Activated CD4-positive, alpha-beta T cell treated with anti-CD3 and anti-CD28 coated beads, Interleukin-2, amount 50 U/mL, for 48 hours (primary cell): ENCODE data around the gene ADAMTS20.
"Not testable (repeated sequence)": the region's sequence is repeated elsewhere in the genome, so short reads cannot be mapped to it uniquely, and the experiment has no call there.

Source experiments
- DNase-seq, 2 experiments: peaks; one replicate each; pipeline ENCODE4 v3.0.0-alpha.2; 2020

ADAMTS20 gene, protein sequence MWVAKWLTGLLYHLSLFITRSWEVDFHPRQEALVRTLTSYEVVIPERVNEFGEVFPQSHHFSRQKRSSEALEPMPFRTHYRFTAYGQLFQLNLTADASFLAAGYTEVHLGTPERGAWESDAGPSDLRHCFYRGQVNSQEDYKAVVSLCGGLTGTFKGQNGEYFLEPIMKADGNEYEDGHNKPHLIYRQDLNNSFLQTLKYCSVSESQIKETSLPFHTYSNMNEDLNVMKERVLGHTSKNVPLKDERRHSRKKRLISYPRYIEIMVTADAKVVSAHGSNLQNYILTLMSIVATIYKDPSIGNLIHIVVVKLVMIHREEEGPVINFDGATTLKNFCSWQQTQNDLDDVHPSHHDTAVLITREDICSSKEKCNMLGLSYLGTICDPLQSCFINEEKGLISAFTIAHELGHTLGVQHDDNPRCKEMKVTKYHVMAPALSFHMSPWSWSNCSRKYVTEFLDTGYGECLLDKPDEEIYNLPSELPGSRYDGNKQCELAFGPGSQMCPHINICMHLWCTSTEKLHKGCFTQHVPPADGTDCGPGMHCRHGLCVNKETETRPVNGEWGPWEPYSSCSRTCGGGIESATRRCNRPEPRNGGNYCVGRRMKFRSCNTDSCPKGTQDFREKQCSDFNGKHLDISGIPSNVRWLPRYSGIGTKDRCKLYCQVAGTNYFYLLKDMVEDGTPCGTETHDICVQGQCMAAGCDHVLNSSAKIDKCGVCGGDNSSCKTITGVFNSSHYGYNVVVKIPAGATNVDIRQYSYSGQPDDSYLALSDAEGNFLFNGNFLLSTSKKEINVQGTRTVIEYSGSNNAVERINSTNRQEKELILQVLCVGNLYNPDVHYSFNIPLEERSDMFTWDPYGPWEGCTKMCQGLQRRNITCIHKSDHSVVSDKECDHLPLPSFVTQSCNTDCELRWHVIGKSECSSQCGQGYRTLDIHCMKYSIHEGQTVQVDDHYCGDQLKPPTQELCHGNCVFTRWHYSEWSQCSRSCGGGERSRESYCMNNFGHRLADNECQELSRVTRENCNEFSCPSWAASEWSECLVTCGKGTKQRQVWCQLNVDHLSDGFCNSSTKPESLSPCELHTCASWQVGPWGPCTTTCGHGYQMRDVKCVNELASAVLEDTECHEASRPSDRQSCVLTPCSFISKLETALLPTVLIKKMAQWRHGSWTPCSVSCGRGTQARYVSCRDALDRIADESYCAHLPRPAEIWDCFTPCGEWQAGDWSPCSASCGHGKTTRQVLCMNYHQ (N-terminal part only)

DNA sequence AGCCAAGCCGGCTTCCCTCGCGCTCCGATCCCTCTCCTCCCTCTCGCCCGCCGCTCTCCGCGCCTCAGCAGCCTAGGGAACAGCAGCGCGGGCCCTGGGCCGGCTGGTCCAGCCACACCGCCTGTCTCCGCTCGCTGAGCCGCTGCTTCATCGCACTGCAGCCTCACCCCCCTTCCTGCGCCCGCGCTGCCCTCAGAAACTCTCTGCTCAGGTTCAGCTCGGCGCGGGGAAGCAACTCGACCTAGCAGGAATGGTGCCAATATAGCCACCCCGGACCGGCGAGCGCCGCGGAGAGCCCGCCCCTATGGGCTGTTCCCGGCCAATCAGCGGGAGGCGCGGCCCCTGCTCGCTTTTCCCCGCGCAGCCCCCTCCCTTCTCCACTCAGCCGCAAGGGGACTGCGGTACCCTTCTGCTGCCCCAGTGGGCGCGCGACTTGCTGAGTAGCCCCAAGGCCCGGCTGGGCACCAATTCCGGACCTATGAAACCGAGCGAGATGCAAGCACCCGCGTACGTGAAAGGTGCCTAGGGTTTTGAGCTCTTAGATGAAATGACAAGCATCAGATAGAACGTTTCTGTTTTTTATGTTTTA, at the start of gene ADAMTS20:
TSS of gene ADAMTS20 (minus strand) at position 233 of the 589 bp plus-strand sequence. CDS start 282 bp downstream, outside the sequence.
- DNase-seq: no peak

DNA sequence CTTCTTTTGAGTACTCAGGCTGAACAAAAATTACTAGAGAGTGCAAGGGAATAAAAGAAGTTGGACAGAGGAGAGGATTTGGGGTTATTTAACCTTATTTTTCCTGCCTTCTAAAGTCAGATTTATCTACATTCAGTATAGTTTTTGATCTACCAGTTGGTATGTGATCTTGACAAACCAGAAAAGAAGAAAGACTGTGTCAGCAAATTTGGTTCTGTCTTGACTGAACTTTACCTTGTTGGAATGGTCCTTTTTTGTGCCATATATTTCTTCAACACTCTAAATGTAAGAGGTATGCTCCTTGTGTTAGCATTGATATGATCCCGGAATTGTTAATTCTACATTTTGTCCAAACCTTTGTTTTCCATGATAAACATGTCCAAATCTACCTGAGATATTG, 47.7 kb upstream of the ADAMTS20 start:
- no peak for DNase-seq

DNA sequence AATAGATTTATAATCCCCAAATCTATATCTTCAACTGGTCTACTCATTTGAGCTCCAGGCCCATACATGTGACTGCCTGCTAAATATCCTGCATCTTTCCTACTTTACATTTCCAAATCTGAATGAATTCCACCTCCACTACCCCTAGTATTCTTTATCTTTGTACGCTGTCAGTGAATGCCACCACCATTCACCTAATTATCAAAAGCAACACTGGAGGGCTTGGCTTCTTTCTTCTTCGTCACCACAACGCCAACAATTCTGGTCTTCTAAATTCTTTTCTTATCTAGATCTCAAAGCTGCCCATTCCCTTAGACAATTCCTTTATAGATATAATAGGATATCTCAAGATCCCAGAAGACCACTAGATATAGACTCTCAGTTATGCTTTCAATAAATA, 47.1 kb upstream of the ADAMTS20 start:
- DNase-seq: no peak

DNA sequence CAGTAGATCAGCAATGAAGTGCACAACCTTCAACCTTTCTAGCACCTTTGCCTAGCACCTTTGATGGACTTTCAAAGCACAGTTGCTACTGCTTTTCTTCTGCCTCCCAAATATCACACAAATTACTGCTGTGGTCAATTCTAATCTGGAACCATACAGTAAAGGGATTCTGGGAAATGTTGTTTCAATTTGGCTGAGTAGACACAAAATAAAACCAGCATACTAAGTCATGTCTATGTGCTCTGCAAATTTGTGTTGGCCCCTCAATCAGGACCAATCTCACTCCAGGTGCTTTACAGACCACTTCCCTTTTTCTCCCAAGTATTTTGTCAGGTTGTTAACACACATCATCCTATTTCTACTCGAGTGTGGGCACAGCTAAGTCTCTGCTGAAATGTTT, 38.3 kb upstream of the ADAMTS20 start:
- no peak for DNase-seq

DNA sequence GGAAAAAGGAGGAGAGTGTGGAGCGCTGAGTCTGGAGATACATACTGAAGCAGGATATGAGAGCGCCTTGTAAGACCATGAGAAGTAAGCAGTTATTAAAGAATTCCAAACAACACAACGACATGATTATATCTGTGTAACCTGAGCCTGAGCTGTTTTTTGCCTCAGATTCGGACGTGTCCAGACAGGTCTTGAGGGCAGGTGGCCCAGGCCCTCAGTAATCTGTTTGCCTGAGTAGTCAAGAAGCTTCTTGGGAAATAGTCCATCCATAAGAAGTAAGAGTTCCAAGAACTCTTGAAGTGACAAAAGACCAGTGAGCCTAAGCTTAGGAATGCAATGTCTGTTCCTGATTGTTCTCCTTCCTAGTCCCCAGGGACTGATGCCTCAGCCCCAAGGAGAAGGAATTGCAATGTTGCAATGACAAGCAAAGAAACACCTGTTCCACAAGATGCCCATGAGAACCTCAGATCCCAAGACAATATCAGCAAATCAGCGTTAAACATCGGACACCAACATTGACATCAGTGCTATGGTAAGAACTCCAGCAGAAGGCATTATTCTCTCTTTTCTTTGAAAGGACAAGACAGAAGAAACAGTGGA, 34.7 kb upstream of the ADAMTS20 start:
- no peak for DNase-seq

DNA sequence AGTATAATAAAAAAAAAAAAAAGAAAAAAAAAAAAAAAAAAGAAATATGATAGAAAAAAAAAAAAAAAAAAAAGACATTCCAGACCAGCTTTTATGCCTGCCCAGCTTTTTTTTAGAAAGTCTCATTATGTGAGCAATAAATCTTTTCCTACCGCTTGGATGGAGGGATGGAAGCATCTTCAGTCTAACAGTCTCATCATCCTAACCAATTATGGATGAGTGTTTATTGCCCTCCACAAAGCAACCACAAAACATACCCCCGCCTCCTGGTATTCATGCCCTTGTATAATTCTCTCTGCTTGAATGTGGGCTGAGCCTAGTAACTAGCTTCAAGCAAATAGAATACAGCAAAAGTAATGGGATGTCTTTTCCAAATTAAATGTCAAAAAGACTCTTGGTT, 33.7 kb upstream of the ADAMTS20 start:
- DNase-seq: no peak

DNA sequence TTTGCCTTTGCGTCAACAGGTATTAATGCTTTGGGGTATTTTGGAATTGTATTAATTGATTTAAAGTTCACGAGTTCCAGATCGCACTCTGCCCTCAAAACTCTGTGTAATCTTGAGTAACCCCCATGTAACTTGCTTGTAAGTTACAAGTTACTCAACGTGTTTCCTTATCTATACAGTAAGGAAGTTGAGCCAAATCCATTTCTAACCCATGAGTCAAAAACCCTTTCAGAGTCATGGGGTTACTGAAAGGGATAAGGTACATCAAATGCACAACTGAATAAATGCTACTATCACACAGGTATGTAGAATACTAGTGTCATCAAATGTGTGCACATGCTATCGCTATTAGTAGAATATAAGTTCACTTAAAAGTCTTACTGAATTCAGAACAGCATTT, 28.6 kb upstream of the ADAMTS20 start:
- DNase-seq: no peak

DNA sequence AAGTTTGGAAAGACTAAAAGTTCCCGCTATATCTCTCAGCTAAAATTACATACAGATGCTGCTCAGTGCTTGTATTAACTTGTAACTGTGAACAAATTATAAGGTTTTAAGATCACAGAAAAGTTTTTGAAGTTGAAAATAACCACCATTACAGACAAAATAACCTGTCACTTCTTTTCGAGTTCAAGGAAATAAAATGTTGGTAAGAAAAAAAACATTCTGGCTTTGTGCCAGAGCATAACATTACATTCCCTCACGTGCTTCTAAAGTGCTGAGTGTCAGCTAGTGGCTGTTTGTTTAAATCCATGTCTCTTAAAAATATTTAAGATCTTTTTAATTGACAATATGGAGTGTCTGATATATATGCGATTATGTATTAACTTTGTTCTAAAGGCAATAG, 27.2 kb upstream of the ADAMTS20 start:
- DNase-seq: no peak

DNA sequence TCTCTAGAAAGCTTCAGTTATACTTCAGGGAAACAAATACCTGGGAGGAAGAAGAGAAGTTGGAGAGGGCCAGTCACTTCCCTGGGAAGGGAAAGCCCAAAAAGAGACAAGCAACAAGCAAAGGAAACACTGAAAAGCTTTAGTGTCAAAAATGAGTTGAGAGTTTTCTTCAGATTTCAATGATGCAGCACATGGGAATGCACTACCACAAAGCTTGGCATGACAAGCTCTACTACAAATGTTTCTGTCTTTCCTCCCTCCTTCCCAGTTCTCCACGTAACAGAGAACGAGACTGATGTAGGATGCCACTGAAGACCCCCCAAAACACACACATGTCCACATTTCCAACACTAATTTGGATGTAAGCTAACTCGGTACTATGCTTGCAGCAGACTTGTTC, 26.8 kb upstream of the ADAMTS20 start:
- DNase-seq: no peak

DNA sequence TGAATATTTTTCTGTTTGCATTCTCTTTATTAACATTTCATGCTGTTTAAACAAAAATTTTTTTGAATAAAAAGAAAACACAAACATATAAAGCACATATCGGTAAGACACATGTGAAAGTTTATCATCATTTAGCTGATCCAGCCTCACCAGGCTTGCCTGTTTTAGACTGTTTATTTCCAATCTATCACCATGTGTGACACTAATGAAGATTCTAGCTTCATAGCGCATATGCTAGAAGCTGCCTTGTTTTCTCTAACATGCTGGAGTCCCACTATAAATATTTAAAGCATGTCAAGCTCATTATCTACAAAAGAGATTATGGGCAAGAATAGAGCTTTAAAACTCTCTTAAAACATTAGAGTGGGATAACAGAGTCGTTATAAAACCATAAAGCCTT, 25.4 kb upstream of the ADAMTS20 start:
- no peak for DNase-seq

DNA sequence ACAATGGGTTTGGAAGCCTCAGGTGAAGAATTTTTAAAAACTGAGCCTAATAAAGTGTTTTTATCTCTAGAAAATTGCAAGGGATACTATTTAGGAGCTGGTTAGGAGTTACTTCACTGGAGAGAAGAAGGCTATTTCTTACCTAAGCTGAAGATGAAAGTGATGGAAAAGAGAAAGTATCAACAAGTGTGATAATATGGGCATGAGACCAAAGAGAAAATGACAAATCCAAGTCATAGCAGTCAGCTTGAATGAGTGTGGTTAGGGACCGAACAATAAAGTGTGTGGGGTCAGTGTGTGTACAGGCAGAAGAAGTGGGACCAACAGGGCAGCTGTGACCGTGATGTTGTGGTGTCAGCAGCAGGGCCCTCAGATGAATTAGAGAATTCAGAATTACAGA, 24.2 kb upstream of the ADAMTS20 start:
- DNase-seq: no peak

DNA sequence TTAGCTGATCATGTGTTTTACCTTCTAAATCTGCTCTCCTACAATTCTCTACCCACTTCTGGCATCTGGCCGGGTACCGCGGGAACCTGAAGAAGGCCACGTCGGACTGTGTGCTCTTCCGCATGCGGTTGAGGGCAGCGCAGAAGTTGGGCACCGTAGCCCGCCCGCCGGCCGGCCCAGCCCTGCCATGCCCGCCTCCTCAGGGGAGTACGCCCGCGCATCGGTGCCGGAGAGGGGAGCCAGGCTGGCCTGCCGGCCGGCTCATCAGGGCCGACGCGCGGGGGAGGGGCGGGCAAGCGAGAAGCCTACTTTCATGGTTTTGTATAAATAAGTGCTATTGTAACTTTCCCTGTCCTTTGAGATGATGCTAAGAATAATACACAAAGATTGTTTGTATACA, 19.9 kb upstream of the ADAMTS20 start:
- no peak for DNase-seq

DNA sequence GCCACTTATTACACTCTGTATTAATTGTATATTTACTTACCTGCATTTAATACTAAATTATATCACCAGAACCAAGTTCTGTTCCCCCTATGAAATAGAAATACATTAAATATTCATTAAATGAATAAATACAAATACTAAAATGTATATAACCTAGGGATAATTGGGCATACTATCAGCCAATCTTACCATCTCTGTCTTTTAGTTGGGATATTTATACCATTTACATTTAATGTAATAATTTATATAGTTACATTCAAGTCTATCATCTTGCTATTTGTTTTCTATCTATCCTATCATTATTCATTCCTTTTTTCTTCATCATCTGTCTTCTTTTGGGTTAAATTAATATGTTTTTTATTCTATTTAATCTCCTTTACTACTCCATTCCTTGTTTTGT, 4.1 kb upstream of the ADAMTS20 start:
- DNase-seq: no peak

DNA sequence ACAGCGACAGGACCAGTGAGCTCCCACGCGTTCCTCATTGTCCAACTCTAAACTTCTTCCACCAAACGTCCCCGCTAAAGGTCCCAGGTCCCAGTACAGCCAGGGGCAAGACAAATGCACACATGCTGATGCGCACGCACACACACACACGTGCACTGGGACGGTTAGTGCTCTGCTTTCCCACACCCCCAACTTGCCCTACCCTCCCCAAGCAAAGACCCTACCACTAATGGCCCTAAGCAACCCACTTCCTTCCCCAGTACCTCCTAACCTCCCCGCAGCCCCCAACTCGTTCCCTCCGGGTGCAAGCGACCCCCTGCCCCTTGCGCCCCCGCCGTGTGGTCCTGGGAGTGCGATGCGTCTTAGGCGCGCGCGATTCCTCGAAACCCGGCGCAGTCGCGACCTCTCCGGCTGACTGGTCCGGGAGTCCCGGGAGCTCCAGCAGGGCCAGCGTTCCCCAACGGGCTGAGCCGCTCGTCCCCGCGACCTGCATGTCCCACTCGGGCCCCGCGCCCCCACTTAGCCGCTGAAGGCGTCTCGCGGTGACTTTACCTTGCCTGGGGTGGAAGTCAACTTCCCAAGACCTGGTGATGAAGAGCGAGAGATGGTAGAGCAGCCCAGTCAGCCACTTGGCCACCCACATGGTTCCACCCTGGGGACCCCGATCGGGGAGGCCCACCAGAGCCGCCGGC, 578 bp downstream of the ADAMTS20 start:
- DNase-seq: no peak

DNA sequence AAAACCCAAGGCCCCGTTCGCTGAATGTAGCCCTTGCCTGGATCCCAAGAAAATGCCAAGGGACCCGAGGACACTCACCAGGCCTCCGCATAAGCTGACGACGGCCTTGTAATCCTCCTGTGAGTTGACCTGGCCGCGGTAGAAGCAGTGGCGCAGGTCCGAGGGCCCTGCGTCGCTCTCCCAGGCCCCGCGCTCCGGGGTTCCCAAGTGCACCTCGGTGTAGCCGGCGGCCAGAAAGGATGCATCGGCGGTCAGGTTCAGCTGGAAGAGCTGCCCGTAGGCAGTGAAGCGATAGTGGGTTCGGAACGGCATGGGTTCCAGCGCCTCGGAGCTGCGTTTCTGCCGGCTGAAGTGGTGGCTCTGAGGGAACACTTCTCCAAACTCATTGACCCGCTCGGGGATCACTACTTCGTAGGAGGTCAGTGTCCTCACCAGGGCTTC, 1.2 kb downstream of the ADAMTS20 start:
- no peak for DNase-seq

DNA sequence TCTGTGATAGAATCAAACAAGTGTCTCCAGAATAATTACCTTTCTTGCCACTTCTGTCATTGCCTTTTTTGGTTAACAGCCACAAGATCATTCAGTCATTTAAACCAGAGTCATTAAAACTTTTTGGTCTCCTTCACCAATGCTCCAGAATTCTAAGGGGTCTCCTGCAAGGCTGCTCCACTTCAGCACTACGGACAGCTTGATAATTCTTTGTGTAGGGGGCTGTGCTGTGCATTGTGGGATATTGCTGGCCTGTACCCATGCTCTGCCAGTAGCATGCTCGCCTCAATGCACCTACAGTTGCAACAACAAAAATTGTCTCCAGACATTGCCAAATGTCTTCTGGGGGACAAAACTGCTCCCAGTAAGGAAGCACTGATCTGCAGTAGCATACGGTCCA, 7.3 kb downstream of the ADAMTS20 start:
- DNase-seq: no peak

DNA sequence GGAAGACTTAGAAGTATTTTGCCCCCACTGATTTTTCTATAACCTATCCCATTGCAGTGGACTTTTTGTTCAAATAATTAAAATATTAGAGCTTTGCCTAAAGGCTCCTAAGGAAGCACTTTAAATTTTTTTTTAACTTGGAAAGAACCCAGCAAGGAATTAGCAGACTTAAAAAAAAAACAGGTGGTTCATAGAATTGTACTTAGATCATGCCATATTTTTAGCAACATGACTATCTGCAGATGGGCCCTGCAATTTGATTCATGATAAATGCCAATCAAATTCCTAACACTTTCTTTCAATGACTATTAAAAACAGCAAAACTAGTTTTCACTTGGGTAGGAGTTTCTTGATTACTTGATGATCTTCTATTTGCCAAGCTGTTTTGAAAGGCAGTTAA, 11.5 kb downstream of the ADAMTS20 start:
- DNase-seq: no peak

DNA sequence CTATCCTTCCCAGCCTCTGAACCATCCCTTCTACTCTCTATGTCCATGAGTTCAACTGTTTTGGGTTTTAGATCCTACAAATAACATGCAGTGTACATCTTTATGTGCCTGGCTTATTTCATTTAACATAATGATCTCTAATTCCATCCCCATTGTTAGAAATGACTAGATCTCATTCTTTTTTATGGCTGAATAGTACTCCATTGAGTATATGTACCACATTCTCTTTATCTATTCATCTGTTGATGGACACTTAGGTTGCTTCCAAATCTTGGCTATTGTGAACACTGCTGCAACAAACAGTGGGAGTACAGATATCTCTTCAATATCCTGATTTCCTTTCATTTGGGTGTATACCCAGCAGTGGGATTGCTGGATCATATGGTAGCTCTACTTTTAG, 14.3 kb downstream of the ADAMTS20 start:
- DNase-seq: not testable (repeated sequence)

DNA sequence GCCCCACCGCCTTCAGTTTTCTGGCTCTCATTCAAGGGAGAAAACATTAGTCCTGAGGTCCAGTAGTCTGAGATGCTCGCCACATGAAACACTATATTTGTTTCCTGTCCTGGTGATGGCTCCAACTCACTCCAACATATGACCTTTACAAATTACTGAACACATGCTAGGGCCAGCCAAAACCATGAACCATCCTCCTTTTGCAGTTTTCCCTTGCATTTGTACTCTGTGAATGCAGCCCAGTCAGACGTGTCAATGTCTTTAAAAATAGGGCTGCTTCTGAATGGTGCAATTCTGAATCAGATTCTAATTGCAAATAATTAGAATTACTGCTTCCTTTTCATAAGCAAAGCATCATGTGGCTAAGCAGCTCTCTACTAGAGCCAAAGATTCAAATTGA, 36.0 kb downstream of the ADAMTS20 start:
- DNase-seq: no peak

DNA sequence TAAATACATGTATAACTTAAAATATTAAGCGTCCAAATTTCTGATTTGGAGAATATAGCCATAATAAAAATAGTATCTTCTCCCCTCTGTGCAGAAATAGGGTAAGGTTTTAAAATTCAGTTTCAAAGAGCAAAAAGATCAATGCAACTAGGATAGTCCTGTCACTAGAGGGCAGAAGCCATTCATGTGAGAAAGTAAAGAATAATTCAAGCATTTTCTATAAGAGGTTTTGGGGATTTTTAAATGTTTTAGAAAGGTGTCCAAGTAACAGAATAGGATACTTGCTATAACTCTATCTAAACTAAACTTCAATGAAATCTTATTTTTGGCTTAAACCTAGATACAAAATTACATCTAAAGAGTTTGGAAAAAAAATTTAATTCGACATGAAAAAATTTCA, 50.3 kb downstream of the ADAMTS20 start:
- DNase-seq: no peak

DNA sequence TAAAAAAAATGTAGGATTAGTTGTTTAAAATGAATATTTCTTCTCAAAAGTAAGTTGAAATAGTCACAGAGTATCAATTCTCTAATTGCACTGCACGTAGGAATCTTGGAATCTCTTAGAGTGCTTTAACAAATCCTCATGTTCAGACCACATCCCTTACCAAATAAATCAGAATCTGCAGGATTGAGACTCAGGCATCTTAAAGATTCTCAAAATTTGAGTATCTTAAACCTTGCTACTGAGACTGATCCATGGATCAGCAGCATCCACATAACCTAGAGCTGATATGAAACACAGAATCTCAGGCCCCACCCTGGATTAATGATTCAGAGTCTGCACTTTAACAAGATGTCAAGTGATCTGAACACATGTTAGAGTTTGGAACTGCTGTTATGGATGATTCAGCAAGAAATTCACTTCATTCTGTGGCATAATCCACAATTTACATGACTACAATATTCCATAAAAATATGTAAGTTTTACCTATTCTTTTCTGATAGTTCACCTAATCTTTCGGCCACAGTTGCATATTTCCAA, 58.7 kb downstream of the ADAMTS20 start:
- DNase-seq: no peak
